HG02763 (cell line): ENCODE measurements around the gene EXOC2.
"Not testable (repeated sequence)": the region's sequence is repeated elsewhere in the genome, so short reads cannot be mapped to it uniquely, and the experiment has no call there.

Source experiments
- ATAC-seq: cut with Tn5 transposase; IDR thresholded peaks from one replicate; pipeline ENCODE4 v1.9.1; 2021; ENCODE audit warnings: mild to moderate bottlenecking, moderate library complexity; ENCODE audit not compliant: unreplicated experiment

The EXOC2 gene

DNA sequence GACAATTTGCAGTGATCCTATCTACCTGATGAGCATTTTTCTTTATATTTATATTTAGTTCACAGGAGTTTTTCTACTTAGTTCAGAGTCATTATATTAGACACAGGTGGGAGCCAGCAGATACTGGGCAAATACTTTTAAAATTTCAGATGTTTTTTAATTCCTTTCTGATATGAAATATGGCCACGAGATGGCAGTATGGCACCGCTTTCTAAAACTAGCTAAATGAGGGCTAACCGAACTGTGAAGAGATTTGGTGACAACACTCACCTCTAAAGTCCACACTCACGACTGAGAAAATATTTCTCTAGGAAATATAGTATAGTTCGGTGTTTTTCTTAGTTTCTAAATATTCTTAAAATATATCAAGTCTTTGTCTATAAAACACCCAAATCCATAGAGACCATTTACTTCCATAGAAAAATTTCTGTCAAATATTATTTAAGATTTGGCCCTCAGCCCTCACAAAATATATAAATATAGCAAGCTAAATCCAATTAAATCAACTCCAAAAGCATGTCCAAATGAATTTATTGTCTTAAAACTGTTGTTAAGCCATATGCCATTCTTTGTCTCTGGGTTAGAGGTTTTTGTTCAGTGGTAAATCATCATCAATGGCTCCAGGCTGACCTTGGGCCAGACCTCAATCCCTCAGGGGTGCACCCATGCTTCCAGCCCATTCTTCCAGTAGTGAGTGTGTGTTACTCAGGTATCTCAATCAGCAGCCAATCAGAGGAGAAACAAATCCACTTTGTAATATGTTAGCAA is 99.6 kb downstream of the EXOC2 start:
- no peak for ATAC-seq

- no peak for ATAC-seq
Measured at GRCh38 chr6:589090-589489, 103.8 kb downstream of the EXOC2 start.

DNA sequence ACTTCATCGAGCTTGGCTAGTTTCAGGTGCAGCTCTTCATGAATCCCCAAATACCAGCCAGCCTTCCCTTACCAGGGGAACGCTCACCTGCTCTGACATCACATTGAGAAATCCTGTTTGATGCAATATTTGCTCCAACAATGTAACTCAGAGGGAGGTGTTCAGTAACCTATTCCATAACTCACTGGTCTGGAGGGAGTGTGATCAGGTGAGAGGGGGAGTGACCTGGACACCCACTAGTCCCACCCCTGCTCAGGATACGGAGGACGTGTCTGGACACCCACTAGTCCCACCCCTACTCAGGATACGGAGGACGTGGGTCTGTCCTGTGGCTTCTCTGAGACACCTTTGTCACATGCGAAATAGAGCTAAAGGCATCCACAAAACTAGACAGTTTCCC is 106.4 kb downstream of the EXOC2 start:
- ATAC-seq: no peak

GRCh38 chr6:583635-584034 is 109.3 kb downstream of the EXOC2 start:
- ATAC-seq: no peak

GRCh38 chr6:583116-583515 is 109.8 kb downstream of the EXOC2 start:
- no peak for ATAC-seq

DNA sequence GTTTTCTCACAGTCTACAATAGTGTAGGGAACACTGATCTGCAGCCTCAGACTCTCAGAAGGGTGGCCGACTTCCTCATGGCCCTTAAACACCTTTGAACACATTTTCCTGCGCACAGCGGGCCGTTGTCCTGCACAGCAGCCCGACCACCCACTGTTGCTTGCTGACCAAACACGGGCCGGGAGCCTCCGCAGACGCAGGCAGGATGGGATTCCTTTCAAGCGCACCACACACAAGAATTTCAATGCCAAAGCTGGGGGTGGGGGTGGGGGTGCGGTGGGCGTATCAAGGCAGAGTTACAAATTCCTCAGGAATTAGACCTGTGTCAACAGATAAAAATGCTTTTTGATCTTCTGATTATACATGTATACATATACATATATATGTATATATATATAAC is 110.6 kb downstream of the EXOC2 start:
- no peak for ATAC-seq

DNA sequence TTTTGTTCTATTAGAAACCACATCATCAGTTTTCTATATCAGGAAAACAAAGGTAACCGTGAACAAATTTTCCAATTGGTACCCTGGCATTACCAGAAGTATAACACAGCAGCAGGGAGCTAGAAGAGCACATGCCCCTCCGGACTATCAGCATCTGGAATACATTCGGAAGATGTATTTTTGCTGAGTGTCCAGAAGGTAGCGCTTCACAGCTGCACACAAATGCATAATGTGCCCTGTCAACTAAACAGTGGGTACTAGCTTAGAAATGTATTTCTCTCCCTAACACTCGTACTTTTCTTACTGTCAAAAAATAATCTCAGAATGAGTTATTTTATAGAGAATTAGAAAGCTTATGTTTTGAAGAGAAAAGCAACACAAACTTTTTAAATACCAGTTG is 113.6 kb downstream of the EXOC2 start:
- no peak for ATAC-seq

DNA sequence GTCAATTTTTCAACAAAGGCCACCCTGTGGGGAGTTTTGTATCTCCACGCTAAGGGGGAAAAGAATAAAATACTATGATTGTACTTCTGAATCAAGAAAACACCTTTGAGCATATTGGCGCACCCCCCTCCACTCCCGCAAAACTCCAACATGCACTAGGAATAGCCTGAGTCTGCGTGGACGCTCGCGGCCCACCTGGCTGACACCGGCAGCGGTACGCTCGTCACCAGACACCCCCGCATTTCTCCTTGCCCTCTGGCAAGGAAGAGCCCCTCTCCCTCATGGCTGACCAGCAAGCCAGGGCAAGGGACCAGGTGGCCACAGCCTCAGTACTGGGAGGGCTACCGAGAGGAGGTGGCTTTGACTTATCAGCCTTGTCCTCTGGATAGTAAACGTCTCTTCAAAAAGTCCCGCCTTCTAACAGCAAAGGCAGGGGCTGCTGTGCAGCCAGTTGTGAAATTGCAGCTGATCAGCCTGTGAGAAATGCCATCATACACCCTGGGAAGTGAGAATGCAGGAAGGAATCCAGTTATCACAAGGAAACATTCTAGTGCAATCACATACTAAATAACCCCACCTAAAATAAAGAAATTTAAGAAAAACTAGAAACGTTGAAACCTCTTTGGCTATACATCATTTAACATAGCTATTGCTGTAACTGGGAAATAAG is 120.2 kb downstream of the EXOC2 start:
- no peak for ATAC-seq

GRCh38 chr6:571892-572291 is 121.0 kb downstream of the EXOC2 start:
- no peak for ATAC-seq

DNA sequence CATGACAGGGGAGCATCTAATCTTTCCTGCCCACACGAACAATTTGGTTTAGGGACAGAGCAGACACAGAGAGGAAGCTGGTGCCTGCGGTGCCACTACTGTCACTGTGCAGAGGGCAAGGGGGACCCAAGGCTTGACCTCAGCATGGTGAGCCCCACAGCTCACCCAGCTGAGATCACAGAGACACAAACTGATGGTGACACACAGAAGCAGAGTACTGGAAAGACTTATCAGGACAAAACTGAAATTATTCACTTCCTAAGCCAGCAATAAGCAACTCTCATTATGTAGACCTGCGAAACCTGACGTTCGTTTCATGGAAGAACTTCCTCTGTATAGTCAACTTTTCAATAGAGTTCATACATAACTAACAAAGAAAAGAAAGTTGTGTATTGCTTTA is 122.1 kb downstream of the EXOC2 start:
- ATAC-seq: no peak

GRCh38 chr6:568954-569523 is 123.9 kb downstream of the EXOC2 start:
- no peak for ATAC-seq

- no peak for ATAC-seq
Measured at GRCh38 chr6:568085-568484, 124.9 kb downstream of the EXOC2 start.

DNA sequence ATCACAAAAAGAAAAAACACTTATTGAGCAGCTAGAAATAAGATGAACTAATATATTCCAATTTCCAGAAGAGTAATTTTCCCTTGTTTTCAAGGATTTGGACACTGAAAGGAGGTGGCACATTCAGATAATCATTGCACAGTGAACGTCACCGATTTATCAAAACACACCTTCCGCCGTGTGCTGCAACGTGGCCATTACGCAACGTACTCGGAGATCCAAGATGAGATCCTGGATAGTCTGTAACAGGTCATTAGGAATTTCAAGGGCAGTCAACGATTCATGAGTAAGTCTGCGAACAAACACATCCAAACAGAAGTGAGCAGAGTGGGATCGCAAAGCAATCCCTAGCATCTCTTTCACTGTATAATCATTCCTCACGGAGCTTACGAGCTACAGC is 129.1 kb downstream of the EXOC2 start:
- ATAC-seq: no peak

- no peak for ATAC-seq
Measured at GRCh38 chr6:562052-562676, 130.8 kb downstream of the EXOC2 start.

DNA sequence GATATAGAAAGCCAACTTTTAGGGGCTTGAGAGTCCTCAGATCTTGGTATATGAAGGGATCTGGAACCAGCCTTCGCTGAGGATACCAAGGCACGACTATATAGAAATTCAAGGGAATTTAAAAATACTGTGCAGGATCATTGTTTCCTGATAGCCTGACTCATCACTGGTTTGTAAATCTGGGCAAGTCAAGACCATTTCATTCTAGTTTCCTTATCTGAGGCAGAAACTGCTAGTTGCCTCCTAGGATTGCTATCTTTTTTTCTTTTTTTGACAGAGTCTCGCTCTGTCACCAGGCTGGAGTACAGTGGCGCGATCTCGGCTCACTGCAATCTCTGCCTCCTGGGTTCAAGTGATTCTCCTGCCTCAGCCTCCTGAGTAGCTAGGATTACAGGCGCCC is 131.6 kb downstream of the EXOC2 start:
- ATAC-seq: not testable (repeated sequence)

- no peak for ATAC-seq
Measured at GRCh38 chr6:558959-559358, 134.0 kb downstream of the EXOC2 start.

- ATAC-seq: no peak
Measured at GRCh38 chr6:558089-558488, 134.8 kb downstream of the EXOC2 start.

- no peak for ATAC-seq
Measured at GRCh38 chr6:551829-552350, 141.0 kb downstream of the EXOC2 start.

GRCh38 chr6:551405-551804 is 141.5 kb downstream of the EXOC2 start:
- ATAC-seq: no peak

DNA sequence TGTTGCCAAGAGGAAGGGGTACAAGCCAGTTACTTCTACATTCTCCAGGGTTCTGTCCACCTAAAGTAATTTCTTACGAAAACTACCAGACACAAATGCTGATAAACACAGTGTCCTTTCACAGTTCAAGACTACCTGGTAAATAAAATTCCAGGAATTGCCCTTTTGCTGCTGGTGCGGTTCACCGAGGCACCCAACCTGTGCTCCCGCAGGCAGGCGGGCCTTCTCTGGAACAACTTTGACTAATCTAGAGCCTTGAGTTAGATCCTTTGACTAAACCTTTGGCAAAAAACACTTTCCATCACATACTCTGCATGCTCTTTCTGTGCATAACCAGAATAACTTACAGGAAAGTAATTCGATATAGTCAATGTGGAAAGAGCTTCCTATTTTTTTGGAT is 143.0 kb downstream of the EXOC2 start:
- ATAC-seq: no peak

DNA sequence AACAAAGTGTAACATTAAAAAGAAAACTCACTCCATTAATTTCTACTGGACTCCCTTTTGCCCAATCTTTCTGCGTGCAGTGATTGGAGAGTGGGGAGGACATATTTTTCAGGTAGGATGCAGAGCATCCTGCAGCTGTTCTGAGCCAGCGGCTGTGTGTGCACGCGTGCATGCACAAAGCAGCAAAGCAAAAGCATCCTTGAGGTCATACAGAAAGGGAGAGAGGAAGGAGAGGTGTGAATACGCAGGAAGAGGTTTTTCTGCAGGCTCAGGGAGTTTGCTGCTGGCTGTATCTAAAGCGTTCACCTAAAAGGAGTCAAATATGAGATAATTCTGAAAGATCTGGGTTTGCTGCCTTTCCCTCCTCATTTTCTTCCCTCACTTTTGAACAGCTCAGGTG is 144.4 kb downstream of the EXOC2 start:
- no peak for ATAC-seq

DNA sequence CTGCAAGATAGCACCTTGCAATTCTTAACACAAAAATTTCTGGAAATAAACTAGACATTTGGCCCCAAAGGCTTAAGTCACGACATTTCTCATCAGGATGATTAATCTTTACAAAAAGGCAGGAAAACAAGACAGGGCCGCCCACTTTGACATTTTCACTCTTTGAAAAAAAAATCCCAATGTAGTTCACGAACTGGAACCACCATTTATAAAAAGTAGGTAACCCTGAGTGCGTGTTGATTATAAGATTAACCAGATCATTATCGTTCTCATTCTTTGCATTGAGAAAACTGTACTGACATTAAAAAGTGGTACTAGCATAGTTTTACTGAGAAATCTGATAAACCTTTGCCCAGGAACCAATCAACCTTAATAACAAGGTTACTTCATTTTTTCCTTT is 144.8 kb downstream of the EXOC2 start:
- no peak for ATAC-seq
